Epidermal melanocyte (primary cell): ENCODE results near the gene SPAM1.
"Not testable (repeated sequence)": the region's sequence is repeated elsewhere in the genome, so short reads cannot be mapped to it uniquely, and the experiment has no call there.

Source experiments
- DNase-seq: peaks from one replicate; pipeline ENCODE4 v3.0.0; 2011; ENCODE audit warnings: low spot score; ENCODE audit not compliant: insufficient read length

The SPAM1 gene

GRCh38 chr7:123924941-123925340 is at the start of gene SPAM1:
SPAM1 (plus strand) TSS chr7:123925241; CDS start chr7:123953571, 28,330 bp downstream.
- no peak for DNase-seq

- DNase-seq, result no peak
Observed at GRCh38 chr7:123876557-123877256, 48.3 kb upstream of the SPAM1 start.

- no peak for DNase-seq
Observed at GRCh38 chr7:123879628-123880027, 45.4 kb upstream of the SPAM1 start.

GRCh38 chr7:123881300-123881699 is 43.7 kb upstream of the SPAM1 start:
- DNase-seq, result no peak

GRCh38 chr7:123883154-123883553 is 41.9 kb upstream of the SPAM1 start:
- no peak for DNase-seq

- no peak for DNase-seq
Observed at GRCh38 chr7:123888192-123888591, 36.8 kb upstream of the SPAM1 start.

- DNase-seq, result not testable (repeated sequence)
Observed at GRCh38 chr7:123894753-123895152, 30.3 kb upstream of the SPAM1 start.

GRCh38 chr7:123901101-123901500 is 23.9 kb upstream of the SPAM1 start:
- no peak for DNase-seq

- no peak for DNase-seq
Observed at GRCh38 chr7:123905714-123906113, 19.3 kb upstream of the SPAM1 start.

- peak; percentile 27 for DNase-seq
Observed at GRCh38 chr7:123916240-123916724, 8.8 kb upstream of the SPAM1 start.

GRCh38 chr7:123917878-123918277 is 7.2 kb upstream of the SPAM1 start:
- no peak for DNase-seq

GRCh38 chr7:123918309-123918708 is 6.7 kb upstream of the SPAM1 start:
- no peak for DNase-seq

- DNase-seq, result no peak
Observed at GRCh38 chr7:123923599-123923998, 1.4 kb upstream of the SPAM1 start.

- DNase-seq, result no peak
Observed at GRCh38 chr7:123929107-123929506, 4.1 kb downstream of the SPAM1 start.

GRCh38 chr7:123929655-123930054 is 4.6 kb downstream of the SPAM1 start:
- DNase-seq, result no peak

- DNase-seq, result no peak
Observed at GRCh38 chr7:123935436-123936381, 10.7 kb downstream of the SPAM1 start.

GRCh38 chr7:123936388-123936787 is 11.3 kb downstream of the SPAM1 start:
- DNase-seq, result no peak

- DNase-seq, result no peak
Observed at GRCh38 chr7:123939784-123940183, 14.7 kb downstream of the SPAM1 start.

GRCh38 chr7:123941391-123942180 is 16.5 kb downstream of the SPAM1 start:
- DNase-seq, result no peak

GRCh38 chr7:123944395-123944794 is 19.4 kb downstream of the SPAM1 start:
- DNase-seq, result no peak

GRCh38 chr7:123945938-123946337 is 20.9 kb downstream of the SPAM1 start:
- DNase-seq, result no peak
